HepG2 (cell line): ENCODE data around the gene INAFM2. TPM values are rescaled to one million over a fixed set of nuclear protein-coding genes. Genes with fewer than 3 reads are reported as not detected.

Source experiments
- ARNT2 ChIP-seq: sonication (generic); formaldehyde crosslinking; IDR thresholded peaks from 2 replicates; pipeline ENCODE4 v1.8.0; 2022; ENCODE audit warnings: mild to moderate bottlenecking, low read depth, missing genetic modification reagents, moderate library complexity
- CCAR2 ChIP-seq: fragments of 200-400 bp; formaldehyde crosslinking; optimal IDR thresholded peaks from 2 replicates; pipeline ENCODE3; 2018; ENCODE audit warnings: low read depth, mild to moderate bottlenecking, low read length, moderate library complexity
- CREB1 ChIP-seq, 2 experiments: fragments of 450-650 bp in 1 of 2; IDR thresholded peaks; 2 replicates each; pipeline ENCODE4 v1.6.1; 2016 to 2017; ENCODE audit warnings: control low read depth in 1 of 2, mild to moderate bottlenecking in 1 of 2, missing compliant biosample characterization in 1 of 2, missing genetic modification characterization in 1 of 2
- DNMT3B ChIP-seq: conservative IDR thresholded peaks from 2 replicates; pipeline ENCODE4 v1.6.1; 2016; ENCODE audit warnings: missing biosample characterization, control low read depth
- ETV5 ChIP-seq: IDR thresholded peaks from 2 replicates; pipeline ENCODE4 v1.6.1; 2018; ENCODE audit warnings: missing biosample characterization, missing genetic modification reagents, inconsistent platforms, borderline replicate concordance
- ETV6 ChIP-seq: sonication (generic); formaldehyde crosslinking; conservative IDR thresholded peaks from 2 replicates; pipeline ENCODE4 v1.4.0; 2020; ENCODE audit warnings: missing genetic modification reagents
- HNRNPK ChIP-seq: fragments of 200-400 bp; formaldehyde crosslinking; IDR thresholded peaks from 2 replicates; pipeline ENCODE4 v1.6.1; 2018; ENCODE audit warnings: low read length, low read depth, moderate library complexity, mild to moderate bottlenecking; ENCODE audit not compliant: poor library complexity, severe bottlenecking
- HNRNPLL ChIP-seq: fragments of 200-400 bp; formaldehyde crosslinking; IDR thresholded peaks from 2 replicates; pipeline ENCODE4 v1.6.1; 2017; ENCODE audit warnings: mild to moderate bottlenecking, low read depth, low read length; ENCODE audit not compliant: poor library complexity, severe bottlenecking
- KDM2A ChIP-seq: sonication (generic); formaldehyde crosslinking; IDR thresholded peaks from 2 replicates; pipeline ENCODE4 v1.4.0; 2020; ENCODE audit warnings: low read depth, missing genetic modification reagents, borderline replicate concordance
- MTF2 ChIP-seq: sonication (generic); formaldehyde crosslinking; IDR thresholded peaks from 2 replicates; pipeline ENCODE4 v1.5.0; 2020; ENCODE audit warnings: missing genetic modification reagents, borderline replicate concordance
- NFRKB ChIP-seq: fragments of 450-650 bp; IDR thresholded peaks from 2 replicates; pipeline ENCODE4 v1.6.1; 2017
- SP1 ChIP-seq, 2 experiments: fragments of 450-650 bp in 1 of 2; sonication (generic) in 1 of 2; formaldehyde crosslinking in 1 of 2; IDR thresholded peaks; 2 replicates each; pipeline versions ENCODE4 v1.4.0 to v1.6.1; 2016 to 2020; ENCODE audit warnings: missing genetic modification reagents in 1 of 2
- ZFX ChIP-seq: sonication (generic); formaldehyde crosslinking; IDR thresholded peaks from 2 replicates; pipeline ENCODE4 v1.4.0; 2020; ENCODE audit warnings: mild to moderate bottlenecking, low read depth, missing genetic modification reagents, moderate library complexity
- ZMYM2 ChIP-seq: sonication (generic); formaldehyde crosslinking; IDR thresholded peaks from 2 replicates; pipeline ENCODE4 v1.8.0; 2022; ENCODE audit warnings: mild to moderate bottlenecking, missing genetic modification reagents
- ZNF10 ChIP-seq: sonication (generic); formaldehyde crosslinking; IDR thresholded peaks from 2 replicates; pipeline ENCODE4 v1.4.0; 2020; ENCODE audit warnings: mild to moderate bottlenecking, low read depth, missing genetic modification reagents, borderline replicate concordance
- ZNF777 ChIP-seq: sonication (generic); formaldehyde crosslinking; IDR thresholded peaks from 2 replicates; pipeline ENCODE4 v1.4.0; 2020; ENCODE audit warnings: missing genetic modification reagents
- polyA plus RNA-seq, 8 experiments: library from polyadenylated mRNA; depleted of rRNA in 3 of 8; stranded (reverse) in 7 of 8; unstranded in 1 of 8; fragments of >200 nt; fragmentation: Illumina TruSeq in 4 of 8; extraction: Trizol in 4 of 8; gene quantifications; 2 replicates each; pipeline versions ENCODE4 v1.2.1 to v1.2.3, GENCODE V29; 2011 to 2016; ENCODE audit warnings: low read depth in 4 of 8, missing spikeins in 1 of 8, mixed read lengths in 1 of 8; ENCODE audit not compliant: insufficient read depth in 1 of 8
- total RNA-seq, 5 experiments: library from RNA; depleted of rRNA; stranded (reverse); fragments of >200 nt; fragmentation: Illumina TruSeq; extraction: Trizol; gene quantifications; 2 replicates each; pipeline ENCODE4 v1.2.3, GENCODE V29; 2016; ENCODE audit warnings: low read depth in 1 of 5
- TF ChIP-seq, protein P1 (sequence below): sonication (generic); formaldehyde crosslinking; IDR thresholded peaks from 2 replicates; pipeline ENCODE4 v1.4.0; 2020; ENCODE audit warnings: mild to moderate bottlenecking, missing genetic modification reagents
- TF ChIP-seq, protein P2 (sequence below), 2 experiments: IDR thresholded peaks; 2 replicates each; pipeline ENCODE4 v1.6.1; 2011 to 2012; ENCODE audit warnings: low read length in 2 of 2, borderline replicate concordance in 1 of 2, low read depth in 1 of 2, mild to moderate bottlenecking in 1 of 2, moderate library complexity in 1 of 2
- TF ChIP-seq, protein P3 (sequence below): sonication (generic); formaldehyde crosslinking; IDR thresholded peaks from 2 replicates; pipeline ENCODE4 v1.8.1; 2023; ENCODE audit warnings: mild to moderate bottlenecking, moderate library complexity, missing genetic modification reagents

Gene INAFM2
- total and polyA plus RNA-seq, 2 of the 13 experiments (the other 11 are each of a cell fraction or from before 2014, with no cell fraction given) = 5.5 to 6.5 TPM

DNA sequence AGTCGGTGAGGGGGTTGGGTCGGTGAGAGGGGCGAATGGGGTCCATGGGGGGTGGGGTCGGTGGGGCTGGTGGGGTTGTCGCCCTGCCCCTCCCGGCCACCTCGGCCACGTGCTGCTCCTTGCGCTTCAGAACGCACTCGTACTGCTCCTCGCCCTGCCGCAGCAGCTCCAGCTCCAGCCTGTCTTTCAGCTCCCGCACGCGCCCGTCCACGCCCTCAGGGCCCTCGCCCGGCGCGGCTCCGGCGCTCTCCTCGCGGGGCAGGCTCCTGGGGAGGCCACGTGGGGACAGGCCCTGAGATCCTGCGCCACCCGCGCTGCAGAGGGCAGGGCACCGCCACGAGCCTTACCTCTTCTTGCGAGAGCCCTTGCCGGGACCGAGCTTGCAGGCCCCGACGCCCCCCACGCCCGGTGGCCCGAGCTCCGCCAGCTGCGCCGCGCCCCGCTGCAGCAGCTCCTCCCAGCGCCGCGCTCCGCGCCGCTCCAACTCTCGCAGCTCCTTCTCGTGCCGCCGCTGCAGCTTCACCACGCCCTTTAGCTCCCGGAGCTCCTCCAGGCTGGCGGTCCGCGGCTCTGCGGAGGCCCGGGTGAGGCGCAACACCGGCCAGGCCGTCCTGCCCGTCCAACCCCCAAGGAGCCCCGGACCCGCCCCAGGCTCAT lies 32.4 kb upstream of the INAFM2 start (continued):
- TF ChIP-seq HNRNPK = peak; percentile 30
- TF ChIP-seq CCAR2 = no peak
- TF ChIP-seq SP1 (IDR thresholded peaks at IDR 0.05) = no peak
- no peak for TF ChIP-seq SP1 (CRISPR knock-in tag; IDR thresholded peaks at IDR 0.05)
- TF ChIP-seq, protein P1, sequence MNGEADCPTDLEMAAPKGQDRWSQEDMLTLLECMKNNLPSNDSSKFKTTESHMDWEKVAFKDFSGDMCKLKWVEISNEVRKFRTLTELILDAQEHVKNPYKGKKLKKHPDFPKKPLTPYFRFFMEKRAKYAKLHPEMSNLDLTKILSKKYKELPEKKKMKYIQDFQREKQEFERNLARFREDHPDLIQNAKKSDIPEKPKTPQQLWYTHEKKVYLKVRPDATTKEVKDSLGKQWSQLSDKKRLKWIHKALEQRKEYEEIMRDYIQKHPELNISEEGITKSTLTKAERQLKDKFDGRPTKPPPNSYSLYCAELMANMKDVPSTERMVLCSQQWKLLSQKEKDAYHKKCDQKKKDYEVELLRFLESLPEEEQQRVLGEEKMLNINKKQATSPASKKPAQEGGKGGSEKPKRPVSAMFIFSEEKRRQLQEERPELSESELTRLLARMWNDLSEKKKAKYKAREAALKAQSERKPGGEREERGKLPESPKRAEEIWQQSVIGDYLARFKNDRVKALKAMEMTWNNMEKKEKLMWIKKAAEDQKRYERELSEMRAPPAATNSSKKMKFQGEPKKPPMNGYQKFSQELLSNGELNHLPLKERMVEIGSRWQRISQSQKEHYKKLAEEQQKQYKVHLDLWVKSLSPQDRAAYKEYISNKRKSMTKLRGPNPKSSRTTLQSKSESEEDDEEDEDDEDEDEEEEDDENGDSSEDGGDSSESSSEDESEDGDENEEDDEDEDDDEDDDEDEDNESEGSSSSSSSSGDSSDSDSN (CRISPR knock-in tag) = peak; percentile 24; the same call in 1 of the 2 replicates
- no peak for TF ChIP-seq CREB1 (IDR thresholded peaks at IDR 0.05)
- TF ChIP-seq CREB1 (CRISPR knock-in tag; IDR thresholded peaks at IDR 0.05) = no peak
- peak; percentile 87; the same call in 1 of the 2 replicates for TF ChIP-seq MTF2 (CRISPR knock-in tag)
- TF ChIP-seq ARNT2 (CRISPR knock-in tag) = 0 out of 2 replicates have a peak, but pooled peaks have one; percentile 24
- TF ChIP-seq ZFX (CRISPR knock-in tag) = peak; percentile 37; the same call in 1 of the 2 replicates
- TF ChIP-seq, protein P2, sequence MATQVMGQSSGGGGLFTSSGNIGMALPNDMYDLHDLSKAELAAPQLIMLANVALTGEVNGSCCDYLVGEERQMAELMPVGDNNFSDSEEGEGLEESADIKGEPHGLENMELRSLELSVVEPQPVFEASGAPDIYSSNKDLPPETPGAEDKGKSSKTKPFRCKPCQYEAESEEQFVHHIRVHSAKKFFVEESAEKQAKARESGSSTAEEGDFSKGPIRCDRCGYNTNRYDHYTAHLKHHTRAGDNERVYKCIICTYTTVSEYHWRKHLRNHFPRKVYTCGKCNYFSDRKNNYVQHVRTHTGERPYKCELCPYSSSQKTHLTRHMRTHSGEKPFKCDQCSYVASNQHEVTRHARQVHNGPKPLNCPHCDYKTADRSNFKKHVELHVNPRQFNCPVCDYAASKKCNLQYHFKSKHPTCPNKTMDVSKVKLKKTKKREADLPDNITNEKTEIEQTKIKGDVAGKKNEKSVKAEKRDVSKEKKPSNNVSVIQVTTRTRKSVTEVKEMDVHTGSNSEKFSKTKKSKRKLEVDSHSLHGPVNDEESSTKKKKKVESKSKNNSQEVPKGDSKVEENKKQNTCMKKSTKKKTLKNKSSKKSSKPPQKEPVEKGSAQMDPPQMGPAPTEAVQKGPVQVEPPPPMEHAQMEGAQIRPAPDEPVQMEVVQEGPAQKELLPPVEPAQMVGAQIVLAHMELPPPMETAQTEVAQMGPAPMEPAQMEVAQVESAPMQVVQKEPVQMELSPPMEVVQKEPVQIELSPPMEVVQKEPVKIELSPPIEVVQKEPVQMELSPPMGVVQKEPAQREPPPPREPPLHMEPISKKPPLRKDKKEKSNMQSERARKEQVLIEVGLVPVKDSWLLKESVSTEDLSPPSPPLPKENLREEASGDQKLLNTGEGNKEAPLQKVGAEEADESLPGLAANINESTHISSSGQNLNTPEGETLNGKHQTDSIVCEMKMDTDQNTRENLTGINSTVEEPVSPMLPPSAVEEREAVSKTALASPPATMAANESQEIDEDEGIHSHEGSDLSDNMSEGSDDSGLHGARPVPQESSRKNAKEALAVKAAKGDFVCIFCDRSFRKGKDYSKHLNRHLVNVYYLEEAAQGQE (IDR thresholded peaks at IDR 0.05; ENCODE audit: borderline replicate concordance in 1 of 2, low read depth in 1 of 2, low read length in 2 of 2) = no peak
- TF ChIP-seq NFRKB = no peak
- TF ChIP-seq, protein P3, sequence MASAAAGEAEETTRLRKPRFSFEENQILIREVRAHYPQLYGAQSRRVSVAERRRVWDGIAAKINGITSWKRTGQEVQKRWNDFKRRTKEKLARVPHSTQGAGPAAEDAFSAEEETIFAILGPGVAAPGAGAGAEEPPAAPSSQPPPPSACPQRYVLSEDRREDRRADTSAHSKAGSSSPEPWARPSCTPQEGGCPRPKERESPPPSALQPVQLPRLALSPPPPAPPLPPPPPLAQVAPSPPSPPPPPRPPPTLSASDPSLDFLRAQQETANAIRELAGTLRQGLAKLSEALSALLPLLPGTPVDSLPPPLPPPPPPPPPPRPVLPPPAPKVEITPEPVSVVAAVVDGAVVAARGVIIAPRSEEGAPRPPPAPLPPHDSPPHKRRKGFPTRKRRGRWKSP (CRISPR knock-in tag) = peak; percentile 81
- peak; percentile 80 for TF ChIP-seq HNRNPLL
- no peak for TF ChIP-seq ZMYM2 (CRISPR knock-in tag)
- TF ChIP-seq ETV5 = no peak
- TF ChIP-seq KDM2A (CRISPR knock-in tag) = no peak
- TF ChIP-seq ZNF777 (CRISPR knock-in tag) = peak; percentile 41
- no peak for TF ChIP-seq DNMT3B (CRISPR knock-in tag)
- no peak for TF ChIP-seq ZNF10 (CRISPR knock-in tag)
- no peak for TF ChIP-seq ETV6 (CRISPR knock-in tag)
